D721Med (cell line): ENCODE data around the gene PLCL1.

Source experiments
- DNase-seq: peaks from one replicate; pipeline ENCODE4 v3.0.0; 2011; ENCODE audit warnings: low spot score; ENCODE audit not compliant: insufficient read length
- FAIRE-seq: peaks from 2 replicates; lab custom pipeline; 2011; peaks lifted over from hg19 to GRCh38; lab: Jason Lieb, UNC
- TF ChIP-seq, protein P1 (sequence below): IDR thresholded peaks from 2 replicates; pipeline ENCODE4 v1.5.1; 2012; ENCODE audit warnings: mild to moderate bottlenecking, control low read depth; ENCODE audit not compliant: insufficient read depth; ENCODE audit errors: missing control alignments

The PLCL1 gene

DNA sequence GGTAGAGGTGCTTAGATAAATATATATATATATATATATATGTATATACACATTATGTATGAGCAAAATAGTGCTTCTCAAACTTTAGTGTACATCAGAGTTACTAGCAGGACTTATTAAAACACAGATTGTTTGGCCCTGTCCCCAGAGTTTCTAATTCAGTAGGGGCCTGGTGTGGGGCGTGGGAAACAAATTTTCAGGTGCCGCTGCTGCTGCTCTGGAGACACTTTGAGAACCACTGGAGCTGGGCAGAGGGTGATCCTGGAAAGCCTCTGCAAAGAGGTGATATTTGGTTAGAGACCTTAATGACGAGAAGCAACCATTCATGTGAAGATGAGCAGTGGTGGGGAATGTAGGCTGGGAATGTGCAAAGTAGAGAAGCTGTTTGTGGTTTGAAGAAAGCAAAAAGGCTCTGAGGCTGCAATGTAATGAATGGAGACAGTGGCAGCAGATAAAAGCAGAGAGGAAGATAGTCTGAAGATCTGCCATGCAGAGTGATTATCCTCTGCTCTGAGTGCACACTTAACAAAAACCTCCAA, 142.9 kb downstream of the PLCL1 start:
- DNase-seq (no peak), FAIRE-seq (no peak)
- TF ChIP-seq, protein P1, sequence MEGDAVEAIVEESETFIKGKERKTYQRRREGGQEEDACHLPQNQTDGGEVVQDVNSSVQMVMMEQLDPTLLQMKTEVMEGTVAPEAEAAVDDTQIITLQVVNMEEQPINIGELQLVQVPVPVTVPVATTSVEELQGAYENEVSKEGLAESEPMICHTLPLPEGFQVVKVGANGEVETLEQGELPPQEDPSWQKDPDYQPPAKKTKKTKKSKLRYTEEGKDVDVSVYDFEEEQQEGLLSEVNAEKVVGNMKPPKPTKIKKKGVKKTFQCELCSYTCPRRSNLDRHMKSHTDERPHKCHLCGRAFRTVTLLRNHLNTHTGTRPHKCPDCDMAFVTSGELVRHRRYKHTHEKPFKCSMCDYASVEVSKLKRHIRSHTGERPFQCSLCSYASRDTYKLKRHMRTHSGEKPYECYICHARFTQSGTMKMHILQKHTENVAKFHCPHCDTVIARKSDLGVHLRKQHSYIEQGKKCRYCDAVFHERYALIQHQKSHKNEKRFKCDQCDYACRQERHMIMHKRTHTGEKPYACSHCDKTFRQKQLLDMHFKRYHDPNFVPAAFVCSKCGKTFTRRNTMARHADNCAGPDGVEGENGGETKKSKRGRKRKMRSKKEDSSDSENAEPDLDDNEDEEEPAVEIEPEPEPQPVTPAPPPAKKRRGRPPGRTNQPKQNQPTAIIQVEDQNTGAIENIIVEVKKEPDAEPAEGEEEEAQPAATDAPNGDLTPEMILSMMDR = no peak

- DNase-seq (no peak), FAIRE-seq (no peak)
- TF ChIP-seq, protein P1 = no peak
Measured at GRCh38 chr2:197949224-197949623, 144.8 kb downstream of the PLCL1 start.

DNA sequence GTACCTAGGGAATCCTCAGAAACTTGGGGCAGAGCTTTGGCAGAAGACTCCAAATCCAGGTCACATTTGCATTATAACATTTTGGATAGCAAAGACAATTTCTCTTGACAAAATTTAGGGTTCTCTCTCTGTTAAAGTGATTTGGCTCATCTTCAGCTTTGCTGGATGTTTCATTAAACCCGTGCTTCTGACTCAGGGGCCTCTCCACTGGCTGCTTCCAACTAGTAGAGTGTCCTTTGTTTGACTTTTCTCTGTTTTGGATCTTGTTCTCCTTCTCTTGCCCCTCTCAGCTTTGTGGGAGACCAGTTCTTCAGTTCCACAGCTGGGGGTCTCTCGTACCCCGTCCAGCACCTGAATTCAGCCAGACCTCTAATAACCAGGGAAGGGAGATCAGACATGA, 145.6 kb downstream of the PLCL1 start:
- TF ChIP-seq, protein P1 = no peak
- DNase-seq (no peak), FAIRE-seq (no peak)

DNA sequence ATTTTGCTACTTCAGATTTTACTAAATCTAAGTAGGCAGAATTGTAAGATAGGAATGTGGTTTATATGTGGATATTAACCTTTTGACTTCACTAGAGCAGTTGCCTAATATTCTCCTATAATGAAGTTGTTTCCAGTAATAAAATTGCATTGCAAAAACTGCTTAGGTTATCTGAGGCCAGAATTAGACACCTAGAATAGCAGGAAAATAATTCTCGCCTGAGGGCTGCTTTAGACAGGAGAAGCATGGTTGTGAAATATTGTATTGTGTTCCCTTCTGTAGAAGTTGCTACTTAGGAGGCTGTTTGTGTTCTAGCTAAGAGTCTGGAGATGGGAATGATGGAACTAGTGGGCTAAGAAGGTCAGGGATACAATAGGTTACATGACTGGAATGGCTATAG, 146.3 kb downstream of the PLCL1 start:
- DNase-seq (no peak), FAIRE-seq (no peak)
- TF ChIP-seq, protein P1 = no peak

DNA sequence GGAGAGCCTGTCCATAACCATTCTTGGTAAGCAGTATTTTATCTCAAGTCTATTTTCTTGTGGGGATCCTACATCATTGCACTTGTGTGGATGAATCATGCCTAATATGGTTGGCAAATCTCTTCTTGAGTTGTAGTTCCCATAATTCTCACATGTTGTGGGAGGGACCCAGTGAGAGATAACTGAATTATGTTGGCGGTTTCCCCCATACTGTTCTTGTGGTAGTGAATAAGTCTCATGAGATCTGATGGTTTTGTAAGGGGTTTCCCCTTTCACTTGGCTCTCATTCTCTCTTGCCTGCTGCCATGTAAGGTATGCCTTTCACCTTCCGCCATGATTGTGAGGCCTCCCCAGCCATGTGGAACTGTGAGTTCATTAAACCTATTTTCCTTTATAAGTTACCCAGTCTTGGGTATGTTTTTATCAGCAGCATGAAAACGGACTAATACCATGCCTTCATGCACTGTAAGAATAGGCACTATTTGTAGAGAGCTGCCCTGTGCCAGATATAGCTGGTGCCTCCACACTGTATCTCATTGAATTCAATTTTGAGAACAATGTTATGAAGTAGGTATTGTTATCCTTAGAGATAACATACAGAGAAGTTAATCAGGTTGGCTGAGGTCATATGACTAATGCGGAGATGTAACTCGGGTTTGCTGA, 148.3 kb downstream of the PLCL1 start:
- TF ChIP-seq, protein P1 = no peak
- DNase-seq (no peak), FAIRE-seq (no peak)

- DNase-seq = no peak
- TF ChIP-seq, protein P1 = no peak
- no peak for FAIRE-seq
Measured at GRCh38 chr2:197954328-197954727, 149.9 kb downstream of the PLCL1 start.

GRCh38 chr2:197958592-197959150, 154.3 kb downstream of the PLCL1 start:
- TF ChIP-seq, protein P1 = no peak
- DNase-seq = no peak
- no peak for FAIRE-seq
